Measurements from ENCODE around the gene HACD4.

HACD4 gene

DNA sequence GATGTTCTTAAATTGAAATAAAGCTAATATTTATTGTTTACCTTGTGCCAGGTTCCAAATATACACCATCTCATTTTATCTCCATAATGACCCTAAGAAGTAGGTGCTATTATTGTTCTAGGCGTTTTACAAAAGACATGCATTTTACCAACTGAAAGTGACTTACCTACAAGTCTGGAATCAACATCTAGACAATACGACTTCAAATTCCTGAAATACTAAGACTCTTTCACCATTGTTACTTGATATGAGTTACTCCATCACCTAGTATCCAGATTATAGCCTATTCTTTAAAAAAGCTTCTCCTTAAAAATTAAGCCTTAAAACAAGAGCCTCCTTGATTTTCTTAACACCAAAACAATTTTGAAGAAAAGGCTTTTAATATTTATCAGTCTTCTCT is 13.3 kb downstream of the HACD4 start:
- no peak overlapping the region for H3K4me3 ChIP-seq (ENCODE audit: low read length)
- TF ChIP-seq, protein P1, sequence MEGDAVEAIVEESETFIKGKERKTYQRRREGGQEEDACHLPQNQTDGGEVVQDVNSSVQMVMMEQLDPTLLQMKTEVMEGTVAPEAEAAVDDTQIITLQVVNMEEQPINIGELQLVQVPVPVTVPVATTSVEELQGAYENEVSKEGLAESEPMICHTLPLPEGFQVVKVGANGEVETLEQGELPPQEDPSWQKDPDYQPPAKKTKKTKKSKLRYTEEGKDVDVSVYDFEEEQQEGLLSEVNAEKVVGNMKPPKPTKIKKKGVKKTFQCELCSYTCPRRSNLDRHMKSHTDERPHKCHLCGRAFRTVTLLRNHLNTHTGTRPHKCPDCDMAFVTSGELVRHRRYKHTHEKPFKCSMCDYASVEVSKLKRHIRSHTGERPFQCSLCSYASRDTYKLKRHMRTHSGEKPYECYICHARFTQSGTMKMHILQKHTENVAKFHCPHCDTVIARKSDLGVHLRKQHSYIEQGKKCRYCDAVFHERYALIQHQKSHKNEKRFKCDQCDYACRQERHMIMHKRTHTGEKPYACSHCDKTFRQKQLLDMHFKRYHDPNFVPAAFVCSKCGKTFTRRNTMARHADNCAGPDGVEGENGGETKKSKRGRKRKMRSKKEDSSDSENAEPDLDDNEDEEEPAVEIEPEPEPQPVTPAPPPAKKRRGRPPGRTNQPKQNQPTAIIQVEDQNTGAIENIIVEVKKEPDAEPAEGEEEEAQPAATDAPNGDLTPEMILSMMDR (IDR thresholded peaks at IDR 0.05; ENCODE audit: insufficient read depth, low read depth, low read length, missing control alignments), result no peak
- DNase-seq (ENCODE audit: low read depth), result no peak

DNA sequence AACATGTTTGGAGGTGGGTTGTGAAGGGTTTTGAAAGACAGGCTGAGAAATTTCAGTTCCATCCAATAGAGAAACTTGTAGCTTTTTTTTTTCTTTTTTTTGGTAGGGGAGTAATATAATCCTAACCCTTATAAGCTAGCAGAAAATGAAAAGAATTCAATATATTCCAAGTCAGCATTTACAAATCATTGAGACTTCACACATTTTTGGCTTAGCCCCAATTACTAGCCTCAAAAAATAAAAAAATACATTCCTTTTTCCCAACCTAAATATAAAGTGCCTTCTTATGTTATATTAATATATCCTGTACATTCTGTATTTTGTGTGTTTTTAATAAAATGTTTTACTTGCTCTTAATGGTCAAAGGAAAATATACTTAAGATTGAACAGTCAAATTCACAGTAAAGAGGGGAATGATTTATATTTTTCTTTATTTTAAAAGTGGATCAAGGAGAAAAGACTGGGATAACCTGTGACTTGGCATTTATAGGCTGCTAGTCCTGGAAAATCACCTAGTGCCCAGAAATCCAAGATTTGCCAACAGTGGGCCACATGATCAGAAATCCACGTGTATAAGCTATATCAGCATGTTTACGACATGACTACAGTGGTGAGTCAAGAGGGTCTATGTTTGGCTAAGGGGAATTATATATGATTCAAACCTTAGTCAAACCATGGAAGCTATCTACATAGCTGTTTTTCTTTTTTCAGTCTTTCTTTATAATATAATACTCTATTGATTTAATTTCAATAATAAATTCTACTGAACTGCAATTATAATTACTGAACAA is 14.5 kb downstream of the HACD4 start:
- TF ChIP-seq, protein P1 (IDR thresholded peaks at IDR 0.05; ENCODE audit: insufficient read depth, low read depth, low read length, missing control alignments), result no peak
- DNase-seq (ENCODE audit: low read depth), result peak; percentile 93

DNA sequence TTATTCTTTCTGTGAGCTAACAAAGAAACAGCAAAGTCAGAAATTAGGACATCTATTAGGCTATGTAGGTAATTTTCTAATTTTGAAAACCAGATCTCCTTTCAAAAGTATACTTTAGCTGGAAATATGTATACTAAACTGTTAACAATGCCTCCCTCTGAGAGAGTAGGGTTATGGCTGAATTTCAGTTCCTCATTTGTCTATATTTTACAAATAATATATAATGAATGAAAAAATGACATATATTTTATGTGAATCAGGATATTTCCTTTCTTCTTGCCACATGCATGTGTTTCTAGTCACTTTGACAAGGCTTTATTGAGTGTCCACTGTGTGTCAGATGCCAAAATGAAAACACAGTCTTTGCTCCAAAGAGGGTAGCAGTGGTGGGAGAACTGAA is 15.4 kb downstream of the HACD4 start:
- TF ChIP-seq, protein P1 (IDR thresholded peaks at IDR 0.05; ENCODE audit: insufficient read depth, low read depth, low read length, missing control alignments), result no peak
- DNase-seq (ENCODE audit: low read depth), result no peak
- H3K4me3 ChIP-seq (ENCODE audit: low read length), result no peak overlapping the region

More for the DNA sequence above, 14.5 kb downstream of the HACD4 start:
- H3K4me3 ChIP-seq (ENCODE audit: low read length), result no peak overlapping the region

DNA sequence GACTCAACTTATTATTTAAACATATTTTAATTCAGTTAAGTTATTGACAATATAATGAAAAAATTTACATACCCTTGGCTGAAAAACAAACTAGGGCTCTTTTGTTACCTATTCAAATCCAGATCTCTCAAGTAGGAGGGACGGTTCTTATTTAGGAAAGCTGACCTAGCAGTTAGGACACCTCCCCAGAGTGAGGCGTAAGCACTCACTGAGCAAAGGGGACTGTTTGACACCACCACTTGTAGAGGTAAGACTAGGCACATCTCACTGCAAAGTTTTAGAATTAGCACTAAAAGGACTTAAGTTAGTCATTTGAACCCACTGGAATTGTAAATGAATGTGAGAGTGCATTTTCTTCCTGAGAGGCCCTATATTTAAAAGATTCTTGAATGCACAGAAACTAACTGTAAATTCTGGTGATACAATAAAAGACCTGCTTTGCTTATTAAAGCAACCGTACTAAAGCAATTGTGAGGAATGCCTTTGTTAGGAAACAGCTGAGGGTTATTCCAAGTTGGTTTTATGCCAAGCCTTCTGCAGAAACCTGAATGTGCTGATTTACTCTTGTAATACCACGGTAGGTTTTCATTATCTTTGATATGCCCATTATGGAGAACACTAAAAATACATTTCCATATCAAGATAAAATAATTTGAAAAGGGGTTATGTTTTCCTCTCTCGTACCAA is 16.2 kb downstream of the HACD4 start:
- H3K4me3 ChIP-seq (ENCODE audit: low read length), result no peak overlapping the region
- TF ChIP-seq, protein P1 (IDR thresholded peaks at IDR 0.05; ENCODE audit: insufficient read depth, low read depth, low read length, missing control alignments), result no peak
- DNase-seq (ENCODE audit: low read depth), result no peak

DNA sequence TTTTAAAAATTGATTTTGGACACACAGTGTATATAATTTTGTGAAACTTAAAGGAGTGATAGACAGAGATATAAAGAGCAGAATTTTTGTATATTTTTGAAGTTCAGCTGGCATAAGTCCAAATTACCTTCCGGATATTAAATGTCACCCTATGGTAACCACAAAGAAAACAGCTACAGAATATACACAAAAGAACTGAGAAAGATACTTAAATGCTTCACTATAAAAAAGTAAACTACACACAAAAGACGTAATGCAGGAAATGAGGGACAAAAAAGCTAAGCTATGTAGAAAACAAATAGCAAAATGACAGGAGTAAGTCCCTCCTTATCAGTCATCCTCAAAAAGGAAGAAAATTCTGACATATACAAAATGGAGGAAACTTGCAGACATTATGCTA is 29.4 kb downstream of the HACD4 start:
- DNase-seq (ENCODE audit: low read depth), result no peak
- H3K4me3 ChIP-seq (ENCODE audit: low read length), result no peak overlapping the region
- TF ChIP-seq, protein P1 (IDR thresholded peaks at IDR 0.05; ENCODE audit: insufficient read depth, low read depth, low read length, missing control alignments), result no peak

DNA sequence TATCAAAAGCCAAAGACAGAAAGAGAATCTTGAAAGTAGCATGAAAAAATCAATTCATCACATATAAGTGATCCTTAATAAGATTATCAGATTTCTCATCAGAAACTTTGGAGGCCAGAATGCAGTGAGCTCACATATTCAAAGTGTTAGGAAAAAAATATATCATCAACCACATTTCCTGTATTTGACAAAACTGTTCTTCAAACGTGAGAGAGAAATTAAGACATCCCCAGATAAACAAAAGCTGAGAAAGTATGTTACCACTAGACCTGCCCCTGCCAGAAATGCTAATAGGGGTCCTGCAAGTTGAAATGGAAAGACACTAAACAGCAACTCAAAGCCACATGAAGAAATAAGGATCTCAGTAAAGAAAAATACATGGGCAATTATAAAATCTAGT is 29.9 kb downstream of the HACD4 start:
- TF ChIP-seq, protein P1 (IDR thresholded peaks at IDR 0.05; ENCODE audit: insufficient read depth, low read depth, low read length, missing control alignments), result no peak
- no peak for DNase-seq (ENCODE audit: low read depth)
- H3K4me3 ChIP-seq (ENCODE audit: low read length), result no peak overlapping the region
